Left ventricle myocardium inferior (tissue), 1 donor: ENCODE data around the gene SOX18. TPM values are rescaled to one million over a fixed set of nuclear protein-coding genes. Genes with fewer than 3 reads are reported as not detected.
A peak's percentile ranks its signal among the peaks of the same experiment; 100 is the strongest.

Experiments used
- DNase-seq: peaks from one replicate; pipeline ENCODE4 v3.0.0-alpha.2; 2020
- H3K27ac ChIP-seq: fragments of 200-600 bp; replicated peaks from 2 replicates; pipeline ENCODE4 v1.8.0; 2021
- H3K27me3 ChIP-seq: fragments of 200-600 bp; 2 replicates; pipeline ENCODE4 v1.8.0; 2021; ENCODE audit warnings: low read depth
- H3K36me3 ChIP-seq: fragments of 200-600 bp; 2 replicates; pipeline ENCODE4 v1.8.0; 2021
- H3K4me1 ChIP-seq: fragments of 200-600 bp; 2 replicates; pipeline ENCODE4 v1.8.0; 2021
- H3K4me3 ChIP-seq: fragments of 200-600 bp; 2 replicates; pipeline ENCODE4 v1.8.0; 2021; ENCODE audit warnings: mild to moderate bottlenecking, moderate library complexity
- H3K9me3 ChIP-seq: fragments of 200-600 bp; replicated peaks from 2 replicates; pipeline ENCODE4 v1.8.0; 2021
- intact Hi-C: fragments of 100-400 bp; cut with micrococcal nuclease; formaldehyde crosslinking; loops from one replicate; pipeline ENCODE4 v1.11.0; 2022
- total RNA-seq: library from RNA; stranded (reverse); fragmentation: NEBNext Ultra II Directional; extraction: Animal tissue kit (Norgen Biotek cat#: 25700); gene quantifications from one replicate; pipeline ENCODE4 v1.2.1, GENCODE V29; 2021
- TF ChIP-seq, protein P1 (sequence below): fragments of 200-600 bp; IDR thresholded peaks from 2 replicates; pipeline ENCODE4 v1.8.0; 2021; ENCODE audit warnings: antibody characterized with exemption, mild to moderate bottlenecking, borderline replicate concordance
- donor health status: DM: no; HTN: yes; CAD: no; lungs with severe emphysema.

SOX18 gene
- total RNA-seq, 1 donor from 2014 or later: 30.5 TPM

DNA sequence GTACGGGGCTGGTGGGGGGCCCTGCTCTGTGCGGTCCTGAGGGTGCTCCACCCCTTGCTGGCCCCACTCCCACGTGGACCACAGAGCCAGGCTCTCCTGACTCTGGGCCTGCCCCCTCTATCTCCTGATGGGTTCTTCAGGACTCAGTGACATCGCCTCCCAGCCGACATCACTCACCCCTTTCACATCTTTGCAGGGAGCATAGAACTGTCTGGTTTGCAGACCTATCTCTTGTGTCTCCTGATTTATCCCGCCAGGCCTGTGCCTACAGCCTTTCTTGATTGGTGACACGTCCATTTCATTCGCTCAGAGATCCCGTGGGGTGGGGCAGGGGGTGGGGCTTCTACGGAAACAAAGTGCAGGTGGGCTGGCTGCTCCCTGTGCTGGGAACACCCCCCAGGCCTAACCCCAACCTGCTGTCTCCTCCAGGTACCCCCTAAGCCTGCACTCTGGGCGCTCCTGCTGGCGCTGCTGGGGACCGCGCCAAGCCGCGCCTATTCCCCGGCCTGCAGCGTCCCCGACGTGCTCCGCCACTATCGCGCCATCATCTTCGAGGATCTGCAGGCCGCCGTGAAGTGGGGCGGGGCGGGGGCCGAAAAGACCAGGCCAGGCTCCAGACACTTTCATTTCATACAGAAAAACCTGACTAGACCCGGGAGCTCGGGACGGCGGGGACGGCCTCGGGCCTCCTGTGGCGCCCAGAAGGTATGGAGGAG, 11.8 kb downstream of the SOX18 start:
- peaks cover 68% of the 10 kb centered on the region for H3K27me3 ChIP-seq
- H3K9me3 ChIP-seq: no peaks in the 10 kb centered on the region
- H3K4me3 ChIP-seq: peak overlapping the region; percentile 69
- TF ChIP-seq, protein P1, sequence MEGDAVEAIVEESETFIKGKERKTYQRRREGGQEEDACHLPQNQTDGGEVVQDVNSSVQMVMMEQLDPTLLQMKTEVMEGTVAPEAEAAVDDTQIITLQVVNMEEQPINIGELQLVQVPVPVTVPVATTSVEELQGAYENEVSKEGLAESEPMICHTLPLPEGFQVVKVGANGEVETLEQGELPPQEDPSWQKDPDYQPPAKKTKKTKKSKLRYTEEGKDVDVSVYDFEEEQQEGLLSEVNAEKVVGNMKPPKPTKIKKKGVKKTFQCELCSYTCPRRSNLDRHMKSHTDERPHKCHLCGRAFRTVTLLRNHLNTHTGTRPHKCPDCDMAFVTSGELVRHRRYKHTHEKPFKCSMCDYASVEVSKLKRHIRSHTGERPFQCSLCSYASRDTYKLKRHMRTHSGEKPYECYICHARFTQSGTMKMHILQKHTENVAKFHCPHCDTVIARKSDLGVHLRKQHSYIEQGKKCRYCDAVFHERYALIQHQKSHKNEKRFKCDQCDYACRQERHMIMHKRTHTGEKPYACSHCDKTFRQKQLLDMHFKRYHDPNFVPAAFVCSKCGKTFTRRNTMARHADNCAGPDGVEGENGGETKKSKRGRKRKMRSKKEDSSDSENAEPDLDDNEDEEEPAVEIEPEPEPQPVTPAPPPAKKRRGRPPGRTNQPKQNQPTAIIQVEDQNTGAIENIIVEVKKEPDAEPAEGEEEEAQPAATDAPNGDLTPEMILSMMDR: no peak
- intact Hi-C loops: no loop called here
- H3K4me1 ChIP-seq: peaks cover 64% of the 10 kb centered on the region
- peaks cover 27% of the 10 kb centered on the region for H3K36me3 ChIP-seq
- peak overlapping the region; percentile 89 for H3K27ac ChIP-seq
- no peak for DNase-seq

DNA sequence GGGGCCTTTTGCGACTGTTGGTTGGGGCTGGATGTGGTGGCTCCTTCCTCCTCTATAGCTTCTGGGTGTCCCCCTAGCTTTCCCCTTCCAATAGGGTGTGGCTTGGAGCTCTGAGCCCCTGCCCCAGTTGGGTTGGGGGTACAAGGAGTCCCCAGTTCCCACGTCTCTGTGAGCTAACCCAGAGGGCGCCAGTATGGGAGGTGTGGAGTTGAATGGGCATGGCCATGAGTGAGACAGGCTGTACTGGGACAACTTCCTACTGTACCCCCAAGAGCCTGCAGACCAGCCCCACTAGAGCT, 12.3 kb downstream of the SOX18 start:
- no peaks in the 10 kb centered on the region for H3K9me3 ChIP-seq
- H3K4me3 ChIP-seq: no peak overlapping the region
- H3K27me3 ChIP-seq: peaks cover 64% of the 10 kb centered on the region
- DNase-seq: no peak
- H3K36me3 ChIP-seq: peaks cover 32% of the 10 kb centered on the region
- intact Hi-C loops: no loop called here
- TF ChIP-seq, protein P1: no peak
- peaks cover 60% of the 10 kb centered on the region for H3K4me1 ChIP-seq
- no peak overlapping the region for H3K27ac ChIP-seq

DNA sequence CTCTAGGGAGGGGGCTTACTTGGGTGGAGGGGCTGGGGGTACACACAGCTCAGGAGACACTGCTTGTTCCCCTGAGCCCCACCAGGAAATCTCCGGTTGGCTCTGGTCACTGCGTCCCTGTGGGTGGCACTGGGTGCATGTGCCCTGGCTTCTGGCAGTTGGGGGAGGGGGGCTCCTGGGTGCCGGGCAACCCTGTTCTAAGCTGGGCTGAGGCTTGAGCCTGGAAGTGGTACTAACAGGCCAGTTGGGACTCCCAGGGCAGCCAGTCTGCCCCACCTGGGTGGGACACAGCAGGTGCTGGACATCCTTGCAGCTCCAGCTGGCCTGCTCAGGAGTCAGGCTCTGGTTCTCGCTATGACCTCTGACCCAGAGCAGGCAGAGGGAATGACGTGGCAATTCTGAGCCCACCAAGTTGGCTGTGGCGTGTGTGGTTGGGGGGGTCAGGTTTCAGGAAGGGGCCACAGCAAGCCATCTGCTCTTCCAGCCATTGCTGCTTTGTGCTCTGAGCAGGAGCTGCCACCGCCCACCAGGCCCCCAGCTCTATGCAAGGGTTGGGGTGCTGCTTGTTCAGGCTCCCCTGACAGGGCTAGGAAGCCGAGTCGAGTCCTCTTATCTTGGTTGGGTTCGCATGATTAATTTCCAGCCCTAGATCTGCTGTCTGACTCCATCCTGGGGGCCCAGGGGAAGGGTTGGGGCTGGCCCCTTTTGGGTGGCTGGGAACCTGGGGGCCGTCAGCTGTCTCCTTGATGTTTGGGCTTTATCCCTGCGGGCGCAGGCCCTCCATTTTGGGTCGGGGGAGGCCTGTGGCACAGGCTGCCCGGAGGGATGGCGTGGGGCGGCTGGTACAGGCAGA, 12.9 kb downstream of the SOX18 start:
- TF ChIP-seq, protein P1: no peak
- Histone ChIP-seq H3K4me1 (peaks cover 55% of the 10 kb centered on the region), H3K27me3 (peaks cover 58% of the 10 kb centered on the region), H3K27ac (no peak overlapping the region), H3K36me3 (peaks cover 37% of the 10 kb centered on the region), H3K4me3 (no peak overlapping the region), H3K9me3 (no peaks in the 10 kb centered on the region)
- intact Hi-C loops: no loop called here
- DNase-seq: no peak

DNA sequence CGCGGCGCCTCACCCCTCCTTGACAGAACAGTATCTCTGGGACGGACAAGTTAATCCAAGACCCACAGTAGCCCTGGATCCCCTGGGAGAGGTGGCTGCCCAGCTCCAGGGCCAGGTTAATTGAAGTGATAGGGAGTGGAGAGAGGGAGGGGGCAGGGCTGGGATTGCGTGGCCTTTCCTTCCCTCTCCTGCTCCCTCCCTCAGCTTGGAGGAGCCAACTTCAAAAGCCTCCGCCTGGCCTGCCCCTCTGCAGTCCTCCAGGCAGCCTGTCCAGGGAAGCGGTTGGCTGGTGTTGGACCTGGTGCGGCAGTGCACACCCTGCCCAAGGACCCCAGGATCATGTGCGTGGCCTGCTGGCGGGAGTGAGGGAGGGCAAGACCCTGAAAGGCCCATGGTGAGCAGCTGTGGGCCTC, 13.5 kb downstream of the SOX18 start, which contains the start of gene C20orf204:
TSS of gene C20orf204 (plus strand) at position 250 of the 413 bp plus-strand sequence. CDS start at position 392, 142 bp downstream.
- intact Hi-C loops: no loop called here
- Histone ChIP-seq H3K27ac (no peak within 1 kb of the TSS), H3K27me3 (peaks cover 52% of the 10 kb centered on the region), H3K4me1 (peaks cover 48% of the 10 kb centered on the region), H3K9me3 (no peaks in the 10 kb centered on the region), H3K4me3 (no peak within 1 kb of the TSS), H3K36me3 (peaks cover 40% of the 10 kb centered on the region)
- TF ChIP-seq, protein P1: no peak
- no peak for DNase-seq

DNA sequence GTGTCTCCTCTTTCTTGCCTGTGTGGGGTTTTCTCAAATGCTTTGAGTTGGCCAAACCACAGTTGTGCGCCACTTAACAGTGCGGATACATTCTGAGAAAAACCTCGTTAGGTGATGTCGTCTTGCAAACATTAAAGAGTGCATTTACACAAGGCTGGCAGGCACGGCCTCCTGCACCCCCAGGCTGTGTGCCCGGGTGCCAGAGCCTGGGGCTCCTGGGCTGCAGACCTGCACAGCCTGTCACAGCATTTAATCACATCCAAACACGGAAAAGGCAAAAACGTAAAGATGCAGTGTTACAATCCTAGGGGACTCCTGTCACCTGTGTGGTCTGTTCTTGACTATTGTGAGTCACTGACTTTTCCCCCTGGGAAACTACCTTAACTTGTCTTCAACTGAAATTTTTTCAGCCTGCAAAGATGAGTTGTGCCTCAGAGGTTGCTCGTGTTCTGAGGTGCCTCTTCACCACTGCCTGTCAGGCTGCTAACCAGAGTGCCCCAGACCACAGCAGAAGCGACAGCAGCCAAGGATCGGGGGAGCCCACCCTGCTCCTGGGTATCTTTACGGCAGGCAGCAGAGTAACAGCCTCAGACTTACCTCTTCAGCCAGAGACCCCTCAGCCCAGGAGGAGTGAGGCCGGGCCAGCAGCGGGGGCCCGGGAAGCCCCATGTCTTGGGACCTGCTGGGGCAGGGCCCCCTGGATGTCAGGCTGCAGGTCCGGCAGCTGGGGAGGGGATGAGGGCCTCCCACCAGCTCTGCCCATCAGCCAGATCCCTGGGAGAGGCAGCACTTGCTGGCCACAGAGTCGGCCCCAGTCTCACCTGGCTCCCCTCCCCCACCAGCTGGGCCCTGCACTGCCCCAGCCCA, 14.1 kb downstream of the SOX18 start:
- Histone ChIP-seq H3K36me3 (peaks cover 47% of the 10 kb centered on the region), H3K4me3 (no peak overlapping the region), H3K27me3 (peaks cover 45% of the 10 kb centered on the region), H3K9me3 (no peaks in the 10 kb centered on the region), H3K27ac (no peak overlapping the region), H3K4me1 (peaks cover 42% of the 10 kb centered on the region)
- intact Hi-C loops: no loop called here
- DNase-seq: no peak
- TF ChIP-seq, protein P1: no peak
